ENCODE results near the gene SCFD1.

The SCFD1 gene

DNA sequence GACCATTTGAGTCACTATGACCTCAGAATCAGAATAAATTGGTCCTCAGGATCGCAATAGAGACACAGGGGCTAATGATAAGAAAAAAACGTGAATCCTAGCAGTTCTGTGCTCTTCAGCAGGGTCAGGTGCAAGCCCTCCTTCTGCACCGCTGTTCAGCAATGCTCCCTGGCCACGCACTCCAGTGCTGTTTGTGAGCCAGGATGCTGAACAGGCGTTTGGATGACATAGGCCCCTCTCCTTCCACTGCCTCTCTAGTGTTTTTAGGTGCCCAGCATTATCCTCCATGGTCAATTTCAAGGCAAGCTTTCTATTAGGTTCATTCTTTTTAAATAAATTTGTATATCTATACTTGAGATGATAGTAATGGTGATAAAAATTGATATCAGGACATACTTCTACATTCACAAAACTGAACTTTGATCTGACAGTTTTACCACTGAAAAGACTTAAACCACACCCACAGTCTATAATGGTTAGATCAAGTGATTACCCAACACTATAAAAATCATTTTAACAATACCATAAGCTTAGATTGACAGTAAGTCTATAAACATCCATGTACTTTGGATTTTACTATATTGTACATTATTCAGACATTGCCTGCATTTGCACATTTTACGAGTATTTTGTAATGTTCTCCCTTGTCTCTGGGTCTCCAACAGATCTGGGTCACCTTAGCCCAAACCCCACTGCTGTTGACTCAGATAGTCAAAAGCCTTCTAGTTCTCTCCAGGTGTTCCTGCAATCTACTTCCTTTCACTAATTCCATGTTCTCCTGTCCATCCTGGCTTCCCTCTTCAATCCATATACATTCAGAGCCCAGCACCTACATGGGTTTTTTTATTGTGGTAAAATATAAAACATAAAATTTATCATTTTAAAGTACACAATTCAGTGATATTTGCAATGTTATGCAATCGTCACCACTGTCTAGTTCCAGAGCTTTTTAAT lies 137.3 kb downstream of the SCFD1 start:
- DNase-seq, result no peak

DNA sequence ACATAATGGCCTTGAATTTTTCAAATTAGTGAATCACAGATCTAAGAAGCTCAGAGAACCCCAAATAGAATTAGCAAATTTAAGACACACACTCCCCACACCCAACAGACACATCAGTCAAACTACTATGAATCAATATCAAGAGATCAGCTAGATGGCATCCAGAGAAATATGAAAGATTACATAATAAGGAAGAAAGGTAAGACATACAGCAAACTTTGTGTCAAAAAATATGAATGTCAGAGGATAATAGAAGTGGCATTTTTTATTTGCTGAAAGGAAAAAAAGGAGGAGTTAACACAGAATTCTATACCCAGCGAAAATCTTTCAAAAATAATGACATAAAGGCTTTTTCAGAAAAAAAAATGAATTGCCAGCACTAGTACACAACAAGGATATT lies 141.8 kb downstream of the SCFD1 start:
- no peak for DNase-seq

DNA sequence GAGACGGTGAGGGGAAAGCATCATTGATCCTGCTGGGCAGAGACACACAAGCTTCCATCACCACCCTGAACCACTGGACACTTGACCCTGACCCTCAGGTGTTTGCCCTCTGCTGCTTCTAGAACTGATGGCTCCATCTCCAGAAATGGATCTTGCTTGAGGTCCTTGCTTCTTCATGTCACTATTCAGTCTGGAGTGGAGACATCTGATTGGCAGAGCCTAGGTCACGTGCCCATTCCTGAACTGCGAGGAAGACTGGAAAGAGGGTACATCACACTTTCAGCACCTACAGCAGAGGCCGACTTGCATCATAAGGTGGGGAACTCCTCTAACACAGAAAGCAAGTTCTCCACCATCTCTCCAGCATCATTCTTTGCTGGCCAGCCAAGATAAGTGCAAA lies 145.5 kb downstream of the SCFD1 start:
- DNase-seq, result no peak

DNA sequence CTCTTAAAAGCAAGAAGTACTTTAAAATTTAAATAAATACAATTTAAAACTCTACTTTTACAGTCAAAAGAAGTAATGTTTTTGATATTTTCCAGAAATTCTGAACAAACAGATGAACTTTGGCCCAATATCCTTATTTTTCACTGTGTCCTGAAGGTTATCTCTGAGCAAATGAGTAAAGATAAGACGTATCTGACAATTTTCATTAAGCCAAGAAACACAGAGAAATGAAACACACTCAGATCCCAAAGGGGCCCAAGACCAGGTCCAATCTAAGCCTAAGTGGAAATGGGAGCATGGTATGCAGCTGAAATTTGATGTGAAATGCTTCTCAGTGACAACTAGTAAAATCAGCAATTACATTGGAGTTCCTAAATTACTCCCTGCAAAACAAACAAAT lies 146.7 kb downstream of the SCFD1 start:
- DNase-seq, result no peak

DNA sequence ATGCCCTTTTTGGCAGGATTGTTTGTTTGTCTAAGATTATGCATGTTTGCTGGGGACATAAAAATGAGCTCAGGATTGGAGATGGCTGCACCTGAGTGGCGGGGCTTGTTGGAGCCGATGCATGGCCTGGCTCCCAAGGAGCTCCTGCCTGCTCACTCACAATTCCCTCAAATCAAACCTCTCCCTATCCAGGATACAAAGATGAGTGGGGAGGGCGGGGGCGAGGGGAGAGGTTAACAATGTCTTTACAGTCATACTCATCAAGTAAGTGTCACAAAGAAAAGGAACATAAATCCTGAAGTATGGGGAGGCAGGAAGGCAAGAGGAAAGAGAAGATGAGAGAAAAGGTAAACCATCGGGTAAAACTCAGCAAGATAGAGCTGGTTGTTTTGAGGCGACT lies 148.3 kb downstream of the SCFD1 start:
- DNase-seq, result no peak

DNA sequence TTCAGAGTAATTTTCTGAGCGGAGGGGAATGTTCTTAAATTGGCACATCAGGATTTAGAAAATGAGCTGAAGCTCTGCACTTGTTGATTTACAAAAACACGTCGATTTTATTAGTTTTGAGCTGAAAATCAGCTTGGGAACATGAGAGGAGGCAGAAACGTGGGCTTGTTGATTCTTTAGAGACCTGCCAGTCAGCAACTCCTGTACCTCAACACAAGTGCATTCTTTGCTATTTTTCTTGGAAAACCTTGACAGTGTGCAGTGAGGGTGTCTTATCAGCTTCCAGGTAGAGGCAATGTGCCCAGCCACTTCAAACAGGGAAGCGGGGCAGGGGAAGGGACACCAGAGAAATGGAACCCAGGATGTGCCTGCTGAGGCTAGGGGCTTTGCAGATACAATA lies 149.5 kb downstream of the SCFD1 start:
- DNase-seq, result no peak

DNA sequence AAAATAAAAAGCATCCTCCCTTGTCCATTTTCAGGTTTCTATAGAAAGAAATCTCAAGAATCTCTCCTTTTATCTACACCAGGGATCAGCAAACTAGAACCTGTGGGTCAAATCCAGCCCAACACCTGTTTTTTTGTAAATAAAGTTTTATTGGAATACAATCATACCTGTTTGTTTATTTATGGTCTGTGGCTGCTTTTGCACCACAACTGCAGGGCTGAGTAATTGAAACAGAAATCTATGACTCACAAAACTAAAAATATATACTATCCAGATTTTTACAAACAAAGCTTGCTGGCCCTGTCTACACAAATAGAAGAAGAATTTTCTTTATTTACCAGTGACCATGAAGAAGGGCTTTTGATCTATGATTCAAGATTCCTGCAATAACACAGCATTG lies 157.1 kb downstream of the SCFD1 start:
- no peak for DNase-seq
